OCI-LY7 (cell line): ENCODE results near the gene DNHD1. TPM values are rescaled to one million over a fixed set of nuclear protein-coding genes. Genes with fewer than 3 reads are reported as not detected.

Experiments
- BruUV-seq: library from RNA; stranded (reverse); fragments of 400-500 nt; replicated peaks from 2 replicates; lab custom pipeline; 2021; lab: Mats Ljungman, UMichigan
- CTCF ChIA-PET: fragments of 300-600 bp; sonication (Branson Sonifier 250); formaldehyde crosslinking; loops from one replicate; lab custom pipeline; 2022; ENCODE audit warnings: antibody characterized with exemption; ENCODE audit not compliant: unreplicated experiment; lab: Charles Lee
- POLR2A ChIA-PET: fragments of 300-600 bp; sonication (Branson Sonifier 250); formaldehyde crosslinking; loops from one replicate; lab custom pipeline; 2022; ENCODE audit warnings: antibody characterized with exemption; lab: Charles Lee
- DNase-seq: peaks from one replicate; pipeline ENCODE4 v3.0.0-alpha.2; 2015; ENCODE audit warnings: low spot score
- H2AFZ ChIP-seq: fragments of 200-600 bp; sonication (generic), shearing (Covaris generic); 2 replicates; pipeline ENCODE4 v1.6.1; 2014; ENCODE audit warnings: mild to moderate bottlenecking, antibody characterized with exemption, low read length, moderate library complexity
- H3K27ac ChIP-seq: fragments of 200-600 bp; sonication (generic); 2 replicates; pipeline ENCODE4 v1.5.1; 2014; ENCODE audit warnings: mixed run types, low read depth, mild to moderate bottlenecking, moderate library complexity, low read length, inconsistent platforms; ENCODE audit not compliant: poor library complexity, severe bottlenecking
- H3K36me3 ChIP-seq: fragments of 200-600 bp; sonication (generic); 2 replicates; pipeline ENCODE4 v1.6.1; 2014; ENCODE audit warnings: mild to moderate bottlenecking, antibody characterized with exemption, low read length, moderate library complexity, mixed read lengths; ENCODE audit not compliant: insufficient read depth
- H3K4me1 ChIP-seq: fragments of 200-600 bp; sonication (generic); 2 replicates; pipeline ENCODE4 v1.5.1; 2014; ENCODE audit warnings: mild to moderate bottlenecking, low read length; ENCODE audit not compliant: insufficient read depth, poor library complexity, severe bottlenecking
- H3K4me2 ChIP-seq: fragments of 200-600 bp; sonication (generic); 2 replicates; pipeline ENCODE4 v1.6.1; 2014; ENCODE audit warnings: mild to moderate bottlenecking, low read length
- H3K4me3 ChIP-seq: fragments of 200-600 bp; sonication (generic); 2 replicates; pipeline ENCODE4 v1.5.1; 2014; ENCODE audit warnings: mild to moderate bottlenecking, low read depth, low read length; ENCODE audit not compliant: poor library complexity, severe bottlenecking
- H3K79me2 ChIP-seq: fragments of 200-600 bp; sonication (generic); 2 replicates; pipeline ENCODE4 v1.6.1; 2016; ENCODE audit warnings: low read depth, mild to moderate bottlenecking, low read length, moderate library complexity, mixed read lengths; ENCODE audit not compliant: insufficient read depth
- H3K9me2 ChIP-seq: fragments of 200-600 bp; sonication (generic); 2 replicates; pipeline ENCODE4 v1.6.1; 2016; ENCODE audit warnings: mild to moderate bottlenecking, low read length, mixed read lengths; ENCODE audit not compliant: insufficient read depth
- H3K9me3 ChIP-seq: fragments of 200-600 bp; sonication (generic); 2 replicates; pipeline ENCODE4 v1.6.1; 2014; ENCODE audit warnings: mild to moderate bottlenecking, mixed run types, low read length, mixed read lengths
- H4K20me1 ChIP-seq: fragments of 200-600 bp; sonication (generic); 2 replicates; pipeline ENCODE4 v1.6.1; 2014; ENCODE audit warnings: mild to moderate bottlenecking, antibody characterized with exemption, low read length, moderate library complexity, mixed read lengths; ENCODE audit not compliant: insufficient read depth
- CTCF ChIP-seq: fragments of 200-600 bp; sonication (generic); conservative IDR thresholded peaks from 2 replicates; pipeline ENCODE4 v1.5.1; 2014; ENCODE audit warnings: mild to moderate bottlenecking, antibody characterized with exemption, low read length, moderate library complexity, mixed read lengths
- EZH2phosphoT487 ChIP-seq: fragments of 200-600 bp; sonication (generic); IDR thresholded peaks from 2 replicates; pipeline ENCODE4 v1.6.1; 2018; ENCODE audit warnings: low read depth, borderline replicate concordance, mild to moderate bottlenecking, mixed run types, antibody characterized with exemption, low read length, moderate library complexity, mixed read lengths
- intact Hi-C: fragments of 100-400 bp; cut with micrococcal nuclease; formaldehyde crosslinking; loops from one replicate; pipeline ENCODE4 v1.10.0; 2022; ENCODE audit not compliant: unreplicated experiment
- total RNA-seq, 2 experiments: library from RNA; depleted of rRNA in 1 of 2; stranded (reverse); fragments of >200 nt in 1 of 2; shearing (Covaris generic) in 1 of 2; gene quantifications; 2 replicates each; pipeline ENCODE4 v1.2.3, GENCODE V29; 2014 to 2022

DNHD1 gene
- total RNA-seq, 2 experiments from 2014 or later = 24.3 to 52.7 TPM

GRCh38 chr11:6498544-6498943 is 1.5 kb downstream of the DNHD1 start:
- no peaks in the 10 kb centered on the region; the same call in 1 of the 2 replicates for H4K20me1 ChIP-seq
- H3K4me3 ChIP-seq = no peak overlapping the region
- DNase-seq = no peak
- no peak overlapping the region for H3K4me2 ChIP-seq
- ChIA-PET CTCF (interaction anchor here (0.5 kb wide), 1 partner anchor 494 kb away, joined by 3 read pairs; no protein-coding TSS in a partner anchor), POLR2A (interaction anchor here (0.8 to 1.3 kb wide), 3 partner anchors 8 to 27 kb away, joined by 4 to 6 read pairs (median 5); no protein-coding TSS in a partner anchor)
- H2AFZ ChIP-seq = no peak overlapping the region
- no peaks in the 10 kb centered on the region for H3K9me2 ChIP-seq
- H3K79me2 ChIP-seq = no peaks in the 10 kb centered on the region
- H3K4me1 ChIP-seq = no peaks in the 10 kb centered on the region
- H3K9me3 ChIP-seq = no peaks in the 10 kb centered on the region
- no TSS peak for BruUV-seq
- H3K36me3 ChIP-seq = peaks cover 53% of the 10 kb centered on the region; the same call in 1 of the 2 replicates
- intact Hi-C loops = no loop called here
- no peak overlapping the region for H3K27ac ChIP-seq
- TF ChIP-seq CTCF (no peak), EZH2phosphoT487 (no peak)

DNA sequence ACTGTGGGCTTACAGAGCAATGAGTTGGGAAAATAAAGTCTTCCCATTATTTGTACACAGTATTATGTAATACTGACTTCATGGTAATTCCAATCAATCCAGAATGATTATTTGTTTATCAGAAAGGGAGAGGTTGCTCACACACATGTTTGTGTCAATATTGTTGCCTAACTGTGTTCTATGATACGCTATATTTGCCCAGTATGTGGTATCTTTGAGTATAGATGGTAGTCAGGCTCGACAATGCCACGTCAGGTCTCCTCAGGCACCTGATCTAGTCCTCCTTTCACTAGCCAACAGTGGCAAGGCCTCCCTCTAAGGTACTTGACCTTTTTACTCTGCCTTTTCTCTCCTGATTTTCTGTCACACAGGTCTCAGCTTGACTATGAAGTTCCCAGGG is 5.3 kb downstream of the DNHD1 start:
- no peak overlapping the region for H2AFZ ChIP-seq
- no peak overlapping the region for H3K4me3 ChIP-seq
- intact Hi-C loops = no loop called here
- no TSS peak for BruUV-seq
- no peaks in the 10 kb centered on the region for H3K4me1 ChIP-seq
- H4K20me1 ChIP-seq = no peaks in the 10 kb centered on the region
- no peaks in the 10 kb centered on the region for H3K9me3 ChIP-seq
- H3K36me3 ChIP-seq = peaks cover 45% of the 10 kb centered on the region; the same call in 1 of the 2 replicates
- no peak for TF ChIP-seq EZH2phosphoT487
- TF ChIP-seq CTCF = no peak
- CTCF ChIA-PET = no interaction called here
- H3K79me2 ChIP-seq = no peaks in the 10 kb centered on the region
- DNase-seq = no peak
- H3K27ac ChIP-seq = no peak overlapping the region
- no peak overlapping the region for H3K4me2 ChIP-seq
- POLR2A ChIA-PET = no interaction called here
- no peaks in the 10 kb centered on the region for H3K9me2 ChIP-seq

GRCh38 chr11:6504166-6504565 is 7.1 kb downstream of the DNHD1 start:
- intact Hi-C loops = loop anchor here (2.0 kb wide), 1 partner anchor 61 kb away; no protein-coding TSS in a partner anchor
- H3K4me2 ChIP-seq = no peak overlapping the region
- no peak overlapping the region for H3K27ac ChIP-seq
- DNase-seq = no peak
- no TSS peak for BruUV-seq
- H3K9me3 ChIP-seq = no peaks in the 10 kb centered on the region
- H3K4me1 ChIP-seq = no peaks in the 10 kb centered on the region
- H3K4me3 ChIP-seq = no peak overlapping the region
- no peaks in the 10 kb centered on the region for H3K9me2 ChIP-seq
- ChIA-PET CTCF (interaction anchor here (3.1 kb wide), 1 partner anchor 126 kb away, joined by 26 read pairs; no protein-coding TSS in a partner anchor), POLR2A (interaction anchor here (1.0 to 1.8 kb wide), 4 partner anchors 10 to 125 kb away, joined by 3 to 5 read pairs (median 3); partner anchors contain the start of gene TIMM10B)
- H4K20me1 ChIP-seq = no peaks in the 10 kb centered on the region
- peaks cover 33% of the 10 kb centered on the region; the same call in 1 of the 2 replicates for H3K36me3 ChIP-seq
- H3K79me2 ChIP-seq = no peaks in the 10 kb centered on the region
- TF ChIP-seq CTCF (no peak), EZH2phosphoT487 (no peak)
- H2AFZ ChIP-seq = no peak overlapping the region
